Suprapubic skin (tissue), 4 donors: ENCODE results near the gene GRIK3.

Experiments
- CTCF ChIP-seq, 2 donors: fragments of 200-600 bp in 1 of 2; fragments of 450-650 bp in 1 of 2; sonication (generic) in 1 of 2; IDR thresholded peaks; one replicate each; pipeline ENCODE4 v1.5.1; 2016 to 2019; ENCODE audit warnings: antibody characterized with exemption in 2 of 2, mild to moderate bottlenecking in 1 of 2, moderate library complexity in 1 of 2
- POLR2A ChIP-seq, 2 donors: fragments of 450-650 bp; IDR thresholded peaks; one replicate each; pipeline ENCODE4 v1.6.1; 2017; ENCODE audit warnings: antibody characterized with exemption in 2 of 2, mild to moderate bottlenecking in 2 of 2, moderate library complexity in 2 of 2
- POLR2AphosphoS5 ChIP-seq, 3 donors: sonication (generic); formaldehyde crosslinking; IDR thresholded peaks; one replicate each; pipeline ENCODE4 v1.6.1; 2017; ENCODE audit warnings: antibody characterized with exemption in 3 of 3

GRCh38 chr1:36847186-36847585, 187.1 kb downstream of the GRIK3 start:
- TF ChIP-seq CTCF (IDR thresholded peaks at IDR 0.05) (no peak), POLR2A (IDR thresholded peaks at IDR 0.05) (no peak), POLR2AphosphoS5 (IDR thresholded peaks at IDR 0.05) (no peak)
